Ovary (tissue), 3 donors: ENCODE data around the gene TRPM2.

ENCODE experiments used
- EP300 ChIP-seq: sonication (generic); formaldehyde crosslinking; IDR thresholded peaks from one replicate; pipeline ENCODE4 v1.6.1; 2017; ENCODE audit warnings: antibody characterized with exemption
- POLR2A ChIP-seq: fragments of 450-650 bp; IDR thresholded peaks from one replicate; pipeline ENCODE4 v1.6.1; 2017; ENCODE audit warnings: antibody characterized with exemption, mild to moderate bottlenecking, moderate library complexity
- TF ChIP-seq, protein P1 (sequence below), 3 donors: fragments of 450-650 bp in 2 of 3; fragments of 200-600 bp in 1 of 3; IDR thresholded peaks; one replicate each; pipeline versions ENCODE4 v1.5.1 to v1.8.0; 2016 to 2022; ENCODE audit warnings: antibody characterized with exemption in 3 of 3, mild to moderate bottlenecking in 1 of 3
- donor health status: DM: no; HTN: no; CAD: no.

DNA sequence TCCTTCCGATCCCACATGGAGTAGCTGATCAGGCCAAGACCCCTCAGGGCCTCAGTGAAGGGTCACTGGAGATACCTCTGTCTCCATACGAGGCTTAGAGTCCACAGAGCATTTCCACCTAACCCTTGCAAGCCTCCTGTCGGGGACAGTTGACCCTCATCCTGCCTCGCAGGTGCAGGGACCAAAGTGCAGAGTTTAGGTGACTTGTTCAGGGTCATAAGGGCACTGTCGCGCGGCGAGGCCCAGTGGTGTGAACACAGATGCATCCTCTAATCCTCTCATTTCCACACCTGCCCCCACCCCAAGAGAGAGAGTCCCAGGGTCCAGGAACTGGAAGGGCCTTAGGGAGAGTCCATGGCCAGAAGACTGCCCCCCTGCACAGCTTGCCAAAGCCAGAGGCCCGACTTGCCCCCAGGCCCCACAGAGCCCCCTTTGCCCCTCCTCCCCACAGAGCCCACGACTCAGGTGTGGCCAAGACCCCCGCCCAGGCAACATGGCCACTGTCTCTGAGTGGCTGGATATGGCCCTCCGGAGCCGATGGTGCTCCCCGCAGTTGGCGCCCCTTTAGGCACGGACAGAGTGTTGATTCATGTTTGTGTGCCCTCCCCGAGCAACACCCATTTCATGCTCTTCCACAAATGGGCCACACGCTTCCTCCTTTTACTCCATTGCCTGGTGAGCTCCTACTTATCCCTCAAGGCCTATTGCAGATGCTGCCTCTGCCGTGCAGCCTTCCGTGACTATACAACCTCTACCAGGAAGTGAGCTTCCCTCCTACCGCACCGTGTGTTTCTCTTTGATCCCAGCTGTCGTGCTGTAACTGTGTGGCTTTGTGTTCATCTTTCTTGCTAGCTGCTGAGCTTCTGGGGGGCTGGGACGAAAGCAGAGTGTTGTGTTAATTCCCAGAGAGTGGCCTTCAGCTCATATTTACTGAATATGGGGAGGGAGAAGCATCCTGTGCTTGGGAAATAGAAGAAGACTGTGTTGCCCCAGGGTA lies 1.7 kb downstream of the TRPM2 start:
- TF ChIP-seq, protein P1, sequence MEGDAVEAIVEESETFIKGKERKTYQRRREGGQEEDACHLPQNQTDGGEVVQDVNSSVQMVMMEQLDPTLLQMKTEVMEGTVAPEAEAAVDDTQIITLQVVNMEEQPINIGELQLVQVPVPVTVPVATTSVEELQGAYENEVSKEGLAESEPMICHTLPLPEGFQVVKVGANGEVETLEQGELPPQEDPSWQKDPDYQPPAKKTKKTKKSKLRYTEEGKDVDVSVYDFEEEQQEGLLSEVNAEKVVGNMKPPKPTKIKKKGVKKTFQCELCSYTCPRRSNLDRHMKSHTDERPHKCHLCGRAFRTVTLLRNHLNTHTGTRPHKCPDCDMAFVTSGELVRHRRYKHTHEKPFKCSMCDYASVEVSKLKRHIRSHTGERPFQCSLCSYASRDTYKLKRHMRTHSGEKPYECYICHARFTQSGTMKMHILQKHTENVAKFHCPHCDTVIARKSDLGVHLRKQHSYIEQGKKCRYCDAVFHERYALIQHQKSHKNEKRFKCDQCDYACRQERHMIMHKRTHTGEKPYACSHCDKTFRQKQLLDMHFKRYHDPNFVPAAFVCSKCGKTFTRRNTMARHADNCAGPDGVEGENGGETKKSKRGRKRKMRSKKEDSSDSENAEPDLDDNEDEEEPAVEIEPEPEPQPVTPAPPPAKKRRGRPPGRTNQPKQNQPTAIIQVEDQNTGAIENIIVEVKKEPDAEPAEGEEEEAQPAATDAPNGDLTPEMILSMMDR (IDR thresholded peaks at IDR 0.05) = no peak
- TF ChIP-seq POLR2A (no peak), EP300 (no peak)
